GM12892 (cell line): ENCODE results near the gene ALDH3A2.

Experiments used
- POLR2A ChIP-seq: IDR thresholded peaks from 2 replicates; pipeline ENCODE4 v1.6.1; 2011; ENCODE audit warnings: low read depth, low read length, control low read depth
- POLR2AphosphoS5 ChIP-seq: IDR thresholded peaks from 2 replicates; pipeline ENCODE4 v1.6.1; 2011; ENCODE audit warnings: low read depth, low read length, control low read depth
- TAF1 ChIP-seq: IDR thresholded peaks from 2 replicates; pipeline ENCODE4 v1.6.1; 2011; ENCODE audit warnings: low read depth, mild to moderate bottlenecking, control low read depth, low read length, borderline replicate concordance

GRCh38 chr17:19706791-19707727, 58.5 kb downstream of the ALDH3A2 start:
- TF ChIP-seq POLR2A (no peak), POLR2AphosphoS5 (no peak), TAF1 (no peak)
